ENCODE results near the gene ODF2.
A peak's percentile ranks its signal among the peaks of the same experiment; 100 is the strongest.

Gene ODF2

GRCh38 chr9:128486201-128486600 lies 30.4 kb downstream of the ODF2 start:
- no peak overlapping the region for H2BK5ac ChIP-seq (ENCODE audit: low read length)
- H3K23ac ChIP-seq (ENCODE audit: low read length) = no peak overlapping the region
- H2BK120ac ChIP-seq (ENCODE audit: low read depth, low read length) = no peak overlapping the region
- H3K4me2 ChIP-seq (ENCODE audit: low read length) = no peak overlapping the region
- no peaks in the 10 kb centered on the region for H3K79me1 ChIP-seq (ENCODE audit: low read length)
- H2BK15ac ChIP-seq (replicated peaks; ENCODE audit: low read depth) = no peak overlapping the region
- no peak overlapping the region for H4K8ac ChIP-seq (ENCODE audit: low read depth, low read length)
- no peak overlapping the region for H3K56ac ChIP-seq (ENCODE audit: low read length)
- H3K36me3 ChIP-seq (ENCODE audit: control insufficient read depth, insufficient read depth, low read length) = peaks cover 13% of the 10 kb centered on the region
- H3K4me1 ChIP-seq (ENCODE audit: control insufficient read depth, low read depth, low read length) = no peaks in the 10 kb centered on the region
- no peaks in the 10 kb centered on the region for H3K79me2 ChIP-seq (ENCODE audit: control insufficient read depth, insufficient read depth, low read length)
- H3K18ac ChIP-seq (ENCODE audit: low read length) = no peak overlapping the region
- H3K27ac ChIP-seq (ENCODE audit: low read depth, low read length) = no peak overlapping the region
- no peaks in the 10 kb centered on the region for H3K27me3 ChIP-seq (ENCODE audit: insufficient read depth, low read length, poor library complexity)
- no peak overlapping the region for H4K5ac ChIP-seq (ENCODE audit: low read length)
- no peak overlapping the region for H2AK5ac ChIP-seq (ENCODE audit: low read length)
- H3K9ac ChIP-seq (ENCODE audit: low read length) = no peak overlapping the region
- no peak overlapping the region for H3K4ac ChIP-seq (ENCODE audit: low read depth, low read length)
- H3K4me3 ChIP-seq (ENCODE audit: low read length) = no peak overlapping the region
- DNase-seq = no peak

GRCh38 chr9:128493424-128493823 lies 37.6 kb downstream of the ODF2 start:
- no peaks in the 10 kb centered on the region for H3K4me1 ChIP-seq (ENCODE audit: control insufficient read depth, low read depth, low read length)
- peaks cover 22% of the 10 kb centered on the region for H3K36me3 ChIP-seq (ENCODE audit: control insufficient read depth, insufficient read depth, low read length)

GRCh38 chr9:128494108-128494745 lies 38.4 kb downstream of the ODF2 start:
- H4K5ac ChIP-seq (ENCODE audit: low read length) = no peak overlapping the region

More at GRCh38 chr9:128493424-128493823, 37.6 kb downstream of the ODF2 start:
- Histone ChIP-seq H3K9ac (ENCODE audit: low read length) (no peak overlapping the region), H3K27me3 (ENCODE audit: insufficient read depth, low read length, poor library complexity) (no peaks in the 10 kb centered on the region), H3K56ac (ENCODE audit: low read length) (no peak overlapping the region), H3K79me1 (ENCODE audit: low read length) (no peaks in the 10 kb centered on the region), H3K27ac (ENCODE audit: low read depth, low read length) (no peak overlapping the region), H3K4ac (ENCODE audit: low read depth, low read length) (no peak overlapping the region), H3K18ac (ENCODE audit: low read length) (no peak overlapping the region), H3K4me2 (ENCODE audit: low read length) (no peak overlapping the region), H3K79me2 (ENCODE audit: control insufficient read depth, insufficient read depth, low read length) (no peaks in the 10 kb centered on the region), H4K8ac (ENCODE audit: low read depth, low read length) (no peak overlapping the region), H3K4me3 (ENCODE audit: low read length) (no peak overlapping the region), H2AK5ac (ENCODE audit: low read length) (no peak overlapping the region), H2BK5ac (ENCODE audit: low read length) (no peak overlapping the region), H2BK15ac (replicated peaks; ENCODE audit: low read depth) (no peak overlapping the region), H3K23ac (ENCODE audit: low read length) (no peak overlapping the region), H2BK120ac (ENCODE audit: low read depth, low read length) (no peak overlapping the region), H4K5ac (ENCODE audit: low read length) (no peak overlapping the region)
- no CpG with 5 or more reads among the region's 2 CpGs for WGBS (ENCODE audit: extremely low coverage, insufficient coverage, low lambda C conversion rate)
- DNase-seq = no peak

GRCh38 chr9:128494746-128495129 lies 38.9 kb downstream of the ODF2 start:
- no peak overlapping the region for H4K5ac ChIP-seq (ENCODE audit: low read length)
- H3K4me1 ChIP-seq (ENCODE audit: control insufficient read depth, low read depth, low read length) = no peaks in the 10 kb centered on the region
- H3K27me3 ChIP-seq (ENCODE audit: insufficient read depth, low read length, poor library complexity) = no peaks in the 10 kb centered on the region
- H3K4ac ChIP-seq (ENCODE audit: low read depth, low read length) = no peak overlapping the region
- WGBS (ENCODE audit: extremely low coverage, insufficient coverage, low lambda C conversion rate) = no CpG with 5 or more reads among the region's 5 CpGs
- H2BK5ac ChIP-seq (ENCODE audit: low read length) = no peak overlapping the region
- H3K23ac ChIP-seq (ENCODE audit: low read length) = no peak overlapping the region
- no peak overlapping the region for H4K8ac ChIP-seq (ENCODE audit: low read depth, low read length)
- H3K9ac ChIP-seq (ENCODE audit: low read length) = no peak overlapping the region
- H3K36me3 ChIP-seq (ENCODE audit: control insufficient read depth, insufficient read depth, low read length) = peaks cover 26% of the 10 kb centered on the region
- no peaks in the 10 kb centered on the region for H3K79me1 ChIP-seq (ENCODE audit: low read length)
- H3K4me2 ChIP-seq (ENCODE audit: low read length) = no peak overlapping the region
- H3K4me3 ChIP-seq (ENCODE audit: low read length) = no peak overlapping the region
- H2BK15ac ChIP-seq (replicated peaks; ENCODE audit: low read depth) = no peak overlapping the region
- no peak overlapping the region for H3K56ac ChIP-seq (ENCODE audit: low read length)
- H2AK5ac ChIP-seq (ENCODE audit: low read length) = no peak overlapping the region
- no peak for DNase-seq
- H3K27ac ChIP-seq (ENCODE audit: low read depth, low read length) = no peak overlapping the region
- H3K18ac ChIP-seq (ENCODE audit: low read length) = no peak overlapping the region
- H2BK120ac ChIP-seq (ENCODE audit: low read depth, low read length) = no peak overlapping the region
- no peaks in the 10 kb centered on the region for H3K79me2 ChIP-seq (ENCODE audit: control insufficient read depth, insufficient read depth, low read length)

More at GRCh38 chr9:128494108-128494745, 38.4 kb downstream of the ODF2 start:
- Histone ChIP-seq H3K27ac (ENCODE audit: low read depth, low read length) (no peak overlapping the region), H3K4me3 (ENCODE audit: low read length) (no peak overlapping the region), H3K79me1 (ENCODE audit: low read length) (no peaks in the 10 kb centered on the region), H3K23ac (ENCODE audit: low read length) (no peak overlapping the region), H3K56ac (ENCODE audit: low read length) (no peak overlapping the region), H2BK120ac (ENCODE audit: low read depth, low read length) (no peak overlapping the region), H2BK15ac (replicated peaks; ENCODE audit: low read depth) (no peak overlapping the region), H3K4me1 (ENCODE audit: control insufficient read depth, low read depth, low read length) (no peaks in the 10 kb centered on the region), H2AK5ac (ENCODE audit: low read length) (no peak overlapping the region), H3K36me3 (ENCODE audit: control insufficient read depth, insufficient read depth, low read length) (peaks cover 26% of the 10 kb centered on the region), H2BK5ac (ENCODE audit: low read length) (no peak overlapping the region), H4K8ac (ENCODE audit: low read depth, low read length) (no peak overlapping the region), H3K27me3 (ENCODE audit: insufficient read depth, low read length, poor library complexity) (no peaks in the 10 kb centered on the region), H3K9ac (ENCODE audit: low read length) (no peak overlapping the region), H3K4ac (ENCODE audit: low read depth, low read length) (no peak overlapping the region), H3K4me2 (ENCODE audit: low read length) (no peak overlapping the region), H3K18ac (ENCODE audit: low read length) (no peak overlapping the region), H3K79me2 (ENCODE audit: control insufficient read depth, insufficient read depth, low read length) (no peaks in the 10 kb centered on the region)
- DNase-seq = no peak
- WGBS (ENCODE audit: extremely low coverage, insufficient coverage, low lambda C conversion rate) = no CpG with 5 or more reads among the region's 13 CpGs

- no peak overlapping the region for H2AK5ac ChIP-seq (ENCODE audit: low read length)
- H3K23ac ChIP-seq (ENCODE audit: low read length) = no peak overlapping the region
- no peaks in the 10 kb centered on the region for H3K4me1 ChIP-seq (ENCODE audit: control insufficient read depth, low read depth, low read length)
- H4K8ac ChIP-seq (ENCODE audit: low read depth, low read length) = no peak overlapping the region
- H3K27me3 ChIP-seq (ENCODE audit: insufficient read depth, low read length, poor library complexity) = no peaks in the 10 kb centered on the region
- no peak overlapping the region for H3K4me2 ChIP-seq (ENCODE audit: low read length)
- no CpG with 5 or more reads among the region's 1 CpG for WGBS (ENCODE audit: extremely low coverage, insufficient coverage, low lambda C conversion rate)
- H3K79me2 ChIP-seq (ENCODE audit: control insufficient read depth, insufficient read depth, low read length) = no peaks in the 10 kb centered on the region
- H3K79me1 ChIP-seq (ENCODE audit: low read length) = no peaks in the 10 kb centered on the region
- DNase-seq = no peak
- no peak overlapping the region for H3K18ac ChIP-seq (ENCODE audit: low read length)
- H3K9ac ChIP-seq (ENCODE audit: low read length) = no peak overlapping the region
- H3K4me3 ChIP-seq (ENCODE audit: low read length) = no peak overlapping the region
- H4K5ac ChIP-seq (ENCODE audit: low read length) = no peak overlapping the region
- no peak overlapping the region for H3K27ac ChIP-seq (ENCODE audit: low read depth, low read length)
- H2BK5ac ChIP-seq (ENCODE audit: low read length) = no peak overlapping the region
- H3K56ac ChIP-seq (ENCODE audit: low read length) = no peak overlapping the region
- no peak overlapping the region for H2BK120ac ChIP-seq (ENCODE audit: low read depth, low read length)
- H3K36me3 ChIP-seq (ENCODE audit: control insufficient read depth, insufficient read depth, low read length) = peaks cover 26% of the 10 kb centered on the region
- no peak overlapping the region for H2BK15ac ChIP-seq (replicated peaks; ENCODE audit: low read depth)
- no peak overlapping the region for H3K4ac ChIP-seq (ENCODE audit: low read depth, low read length)
Measured at GRCh38 chr9:128495296-128495695, 39.5 kb downstream of the ODF2 start.

GRCh38 chr9:128495804-128496417 lies 40.1 kb downstream of the ODF2 start:
- H3K36me3 ChIP-seq (ENCODE audit: control insufficient read depth, insufficient read depth, low read length) = peaks cover 26% of the 10 kb centered on the region
- H4K8ac ChIP-seq (ENCODE audit: low read depth, low read length) = no peak overlapping the region
- no peak overlapping the region for H3K9ac ChIP-seq (ENCODE audit: low read length)
- peak; percentile 62 for DNase-seq
- no peak overlapping the region for H2BK5ac ChIP-seq (ENCODE audit: low read length)
- WGBS (ENCODE audit: extremely low coverage, insufficient coverage, low lambda C conversion rate) = no CpG with 5 or more reads among the region's 6 CpGs
- no peak overlapping the region for H3K4ac ChIP-seq (ENCODE audit: low read depth, low read length)
- H3K56ac ChIP-seq (ENCODE audit: low read length) = no peak overlapping the region
- H3K27ac ChIP-seq (ENCODE audit: low read depth, low read length) = no peak overlapping the region
- no peak overlapping the region for H3K23ac ChIP-seq (ENCODE audit: low read length)
- no peaks in the 10 kb centered on the region for H3K4me1 ChIP-seq (ENCODE audit: control insufficient read depth, low read depth, low read length)
- no peak overlapping the region for H2AK5ac ChIP-seq (ENCODE audit: low read length)
- no peaks in the 10 kb centered on the region for H3K79me2 ChIP-seq (ENCODE audit: control insufficient read depth, insufficient read depth, low read length)
- H2BK120ac ChIP-seq (ENCODE audit: low read depth, low read length) = no peak overlapping the region
- H3K4me3 ChIP-seq (ENCODE audit: low read length) = no peak overlapping the region
- H3K4me2 ChIP-seq (ENCODE audit: low read length) = no peak overlapping the region
- no peaks in the 10 kb centered on the region for H3K27me3 ChIP-seq (ENCODE audit: insufficient read depth, low read length, poor library complexity)
- no peak overlapping the region for H3K18ac ChIP-seq (ENCODE audit: low read length)
- no peak overlapping the region for H4K5ac ChIP-seq (ENCODE audit: low read length)
- H2BK15ac ChIP-seq (replicated peaks; ENCODE audit: low read depth) = no peak overlapping the region
- no peaks in the 10 kb centered on the region for H3K79me1 ChIP-seq (ENCODE audit: low read length)
